Kidney epithelial cell (primary cell): Measurements from ENCODE around the gene EPB41L1. TPM values are rescaled to one million over a fixed set of nuclear protein-coding genes. Genes with fewer than 3 reads are reported as not detected.

Source experiments
- DNase-seq: peaks from one replicate; pipeline ENCODE4 v3.0.0-alpha.2; 2010; ENCODE audit warnings: low read depth
- H3K27me3 ChIP-seq: 2 replicates; pipeline ENCODE4 v1.6.0; 2011; ENCODE audit warnings: low read length; ENCODE audit not compliant: control insufficient read depth, insufficient read depth
- H3K36me3 ChIP-seq: 2 replicates; pipeline ENCODE4 v1.5.1; 2011; ENCODE audit warnings: low read length; ENCODE audit not compliant: control insufficient read depth, insufficient read depth
- H3K4me3 ChIP-seq: 2 replicates; pipeline ENCODE4 v1.5.1; 2011; ENCODE audit warnings: low read depth, mild to moderate bottlenecking, control low read depth, low read length
- total RNA-seq: library from RNA; depleted of rRNA; stranded (reverse); fragments of >200 nt; gene quantifications from 2 replicates; pipeline ENCODE4 v1.2.3, GENCODE V29; 2015
- TF ChIP-seq, protein P1 (sequence below): IDR thresholded peaks from 2 replicates; pipeline ENCODE4 v1.5.1; 2011; ENCODE audit warnings: mild to moderate bottlenecking, moderate library complexity, low read length, control low read depth, inconsistent platforms; ENCODE audit not compliant: insufficient read depth, poor library complexity, severe bottlenecking

Gene EPB41L1
- total RNA-seq, 1 donor from 2014 or later, result 25.0 TPM

DNA sequence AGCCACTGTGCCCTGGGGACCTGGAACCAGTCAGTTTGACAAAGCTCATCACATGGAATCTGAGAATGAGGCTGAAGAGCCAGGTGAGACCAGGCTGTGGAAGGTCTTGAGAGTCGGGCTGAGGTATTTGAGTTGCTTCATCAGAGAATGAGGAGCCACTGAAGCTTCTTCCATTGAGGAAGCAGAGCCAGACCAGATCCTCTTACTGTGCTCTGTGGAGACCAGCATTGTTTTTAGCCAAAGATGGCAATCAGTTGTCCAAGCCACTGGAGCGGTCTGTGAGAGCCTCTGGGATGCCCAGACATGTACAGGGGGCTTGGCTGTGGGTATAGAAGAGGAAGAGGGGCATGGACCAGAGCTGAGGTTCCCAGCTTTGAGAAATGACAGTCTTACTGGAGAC is 6.1 kb upstream of the EPB41L1 start:
- H3K27me3 ChIP-seq, result no peaks in the 10 kb centered on the region
- TF ChIP-seq, protein P1, sequence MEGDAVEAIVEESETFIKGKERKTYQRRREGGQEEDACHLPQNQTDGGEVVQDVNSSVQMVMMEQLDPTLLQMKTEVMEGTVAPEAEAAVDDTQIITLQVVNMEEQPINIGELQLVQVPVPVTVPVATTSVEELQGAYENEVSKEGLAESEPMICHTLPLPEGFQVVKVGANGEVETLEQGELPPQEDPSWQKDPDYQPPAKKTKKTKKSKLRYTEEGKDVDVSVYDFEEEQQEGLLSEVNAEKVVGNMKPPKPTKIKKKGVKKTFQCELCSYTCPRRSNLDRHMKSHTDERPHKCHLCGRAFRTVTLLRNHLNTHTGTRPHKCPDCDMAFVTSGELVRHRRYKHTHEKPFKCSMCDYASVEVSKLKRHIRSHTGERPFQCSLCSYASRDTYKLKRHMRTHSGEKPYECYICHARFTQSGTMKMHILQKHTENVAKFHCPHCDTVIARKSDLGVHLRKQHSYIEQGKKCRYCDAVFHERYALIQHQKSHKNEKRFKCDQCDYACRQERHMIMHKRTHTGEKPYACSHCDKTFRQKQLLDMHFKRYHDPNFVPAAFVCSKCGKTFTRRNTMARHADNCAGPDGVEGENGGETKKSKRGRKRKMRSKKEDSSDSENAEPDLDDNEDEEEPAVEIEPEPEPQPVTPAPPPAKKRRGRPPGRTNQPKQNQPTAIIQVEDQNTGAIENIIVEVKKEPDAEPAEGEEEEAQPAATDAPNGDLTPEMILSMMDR, result no peak
- H3K36me3 ChIP-seq, result no peaks in the 10 kb centered on the region

DNA sequence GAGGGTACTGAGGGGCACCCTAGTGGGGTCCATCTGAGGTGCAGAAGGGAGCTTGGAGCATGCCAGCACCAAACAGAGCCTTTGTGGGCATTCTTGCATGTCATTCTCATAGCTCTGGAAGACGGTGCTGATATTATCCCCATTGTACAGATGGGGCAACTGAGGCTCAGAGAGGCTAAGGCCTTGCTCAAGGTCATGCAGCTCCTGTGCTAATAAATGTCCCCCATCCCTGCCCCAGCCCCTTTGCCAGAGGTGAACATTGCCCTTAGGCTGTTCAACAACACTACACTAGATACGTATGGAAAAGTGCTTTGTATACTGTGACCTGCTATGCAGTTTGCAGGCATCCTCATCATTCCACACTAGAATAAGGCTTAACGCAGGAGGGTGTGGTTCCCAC is 5.5 kb upstream of the EPB41L1 start:
- TF ChIP-seq, protein P1, result no peak
- Histone ChIP-seq H3K4me3 (no peak overlapping the region), H3K27me3 (no peaks in the 10 kb centered on the region), H3K36me3 (no peaks in the 10 kb centered on the region)
- DNase-seq, result no peak

More for the DNA sequence above, 6.1 kb upstream of the EPB41L1 start:
- no peak overlapping the region for H3K4me3 ChIP-seq
- no peak for DNase-seq

DNA sequence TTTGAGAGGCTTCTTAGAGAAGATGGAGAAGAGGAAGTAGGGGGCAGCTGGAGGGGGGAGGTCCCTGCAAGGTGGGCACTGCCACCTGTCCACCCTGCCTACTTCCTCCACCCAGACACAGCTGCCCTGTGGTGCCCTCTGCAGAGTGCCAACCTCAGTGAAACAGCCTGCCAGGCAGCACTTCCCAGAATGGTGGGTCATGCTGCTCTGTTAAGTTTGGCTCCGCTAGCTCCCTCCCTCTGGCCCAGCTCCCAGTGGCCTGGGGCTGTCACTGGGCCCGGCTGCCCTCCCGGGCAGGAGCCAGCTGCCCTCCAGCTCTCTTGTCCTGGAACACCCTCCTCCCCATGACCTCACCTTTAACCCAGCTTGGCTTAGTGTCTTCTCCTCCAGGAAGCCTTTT is 5.1 kb upstream of the EPB41L1 start:
- DNase-seq, result no peak
- no peaks in the 10 kb centered on the region for H3K36me3 ChIP-seq
- no peak overlapping the region for H3K4me3 ChIP-seq
- TF ChIP-seq, protein P1, result no peak
- H3K27me3 ChIP-seq, result no peaks in the 10 kb centered on the region

DNA sequence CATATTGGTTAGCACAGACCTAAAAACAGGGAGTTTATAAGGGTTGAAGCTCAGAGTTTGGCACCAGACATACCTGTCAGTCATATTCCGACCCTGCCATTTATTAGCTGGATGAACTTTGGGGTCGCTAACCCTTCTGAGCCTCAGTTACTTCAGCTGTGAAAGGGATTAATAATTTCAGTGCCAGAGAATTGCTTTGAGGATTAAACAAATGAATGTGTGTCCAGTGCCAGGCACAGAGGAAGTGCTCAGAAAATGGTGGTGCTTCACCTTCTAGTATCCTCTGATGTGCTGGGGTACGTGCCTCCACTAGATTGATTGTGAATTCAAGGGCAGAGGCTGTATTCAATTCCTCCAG is 4.1 kb upstream of the EPB41L1 start:
- no peak for DNase-seq
- H3K4me3 ChIP-seq, result no peak overlapping the region
- no peaks in the 10 kb centered on the region for H3K36me3 ChIP-seq
- H3K27me3 ChIP-seq, result peaks cover under 1% of the 10 kb centered on the region
- TF ChIP-seq, protein P1, result no peak

DNA sequence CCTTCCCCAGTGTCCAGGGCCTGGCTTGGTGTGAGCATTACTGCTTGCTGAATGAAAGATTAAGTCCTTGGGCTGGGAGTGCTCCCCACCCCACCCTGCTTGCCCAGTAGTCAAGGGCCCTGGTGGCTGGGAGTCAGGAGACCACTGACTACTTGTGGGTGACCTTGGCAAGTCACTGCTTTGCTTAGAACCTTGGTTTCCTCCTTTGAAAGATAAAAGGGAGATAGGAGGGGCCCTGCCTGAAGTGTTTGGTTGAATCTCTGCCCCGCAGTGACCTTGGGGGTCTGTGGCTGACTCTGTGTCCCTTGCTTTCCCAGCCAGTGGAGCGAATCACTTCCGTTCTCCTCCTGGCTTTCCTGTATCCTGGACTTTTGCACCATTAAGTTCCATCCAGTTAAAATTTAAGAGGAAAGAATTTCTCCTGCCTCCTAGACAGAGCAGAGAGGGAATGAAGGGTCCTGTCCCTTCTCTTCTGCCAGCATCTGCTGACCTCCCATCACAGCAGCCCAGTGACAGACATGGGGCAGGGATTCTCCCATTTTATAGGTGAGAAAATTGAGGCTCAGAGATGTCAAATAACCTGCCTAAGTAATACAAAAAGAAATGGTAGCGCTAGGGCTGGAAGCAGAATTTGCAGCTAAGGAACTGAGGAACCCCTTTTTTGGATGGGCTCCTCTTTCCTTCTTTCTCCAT is 3.5 kb upstream of the EPB41L1 start:
- TF ChIP-seq, protein P1, result no peak
- no peak for DNase-seq
- no peak overlapping the region for H3K4me3 ChIP-seq
- H3K27me3 ChIP-seq, result peaks cover 5% of the 10 kb centered on the region
- H3K36me3 ChIP-seq, result no peaks in the 10 kb centered on the region

DNA sequence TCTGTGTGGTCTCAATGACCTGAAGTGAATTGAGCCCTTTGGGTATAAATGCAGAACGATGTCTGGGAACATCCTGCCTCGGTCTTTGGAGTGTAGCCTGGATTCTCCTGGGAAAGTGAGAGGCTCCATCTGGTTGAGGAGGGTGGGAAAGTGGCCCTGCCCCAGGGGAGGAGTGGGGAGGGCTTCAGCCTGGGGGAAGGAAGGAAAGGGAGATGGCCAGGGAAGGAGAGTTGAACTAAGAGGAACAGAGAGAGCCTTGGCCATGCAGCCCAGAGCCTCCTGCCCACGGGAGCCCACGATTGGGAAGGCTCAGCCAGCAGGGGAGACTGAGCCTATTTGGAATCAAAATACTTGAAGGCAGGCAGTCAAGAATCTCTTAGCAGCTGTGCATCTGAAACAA is 2.3 kb upstream of the EPB41L1 start:
- peaks cover 5% of the 10 kb centered on the region for H3K27me3 ChIP-seq

More for the DNA sequence above, 2.3 kb upstream of the EPB41L1 start:
- Histone ChIP-seq H3K36me3 (no peaks in the 10 kb centered on the region), H3K4me3 (no peak overlapping the region)
- DNase-seq, result no peak
- TF ChIP-seq, protein P1, result no peak
